Breast epithelium (tissue), 3 donors: ENCODE results near the gene SYNE1.

ENCODE experiments used
- CTCF ChIP-seq, 3 donors: fragments of 450-650 bp; IDR thresholded peaks; one replicate each; pipeline ENCODE4 v1.5.1; 2016 to 2017; ENCODE audit warnings: antibody characterized with exemption in 3 of 3, mild to moderate bottlenecking in 3 of 3, moderate library complexity in 3 of 3
- POLR2AphosphoS5 ChIP-seq, 3 donors: sonication (generic); formaldehyde crosslinking; IDR thresholded peaks; one replicate each; pipeline ENCODE4 v1.6.1; 2017; ENCODE audit warnings: antibody characterized with exemption in 3 of 3

- no peak for TF ChIP-seq POLR2AphosphoS5 (IDR thresholded peaks at IDR 0.05)
- TF ChIP-seq CTCF (IDR thresholded peaks at IDR 0.05), result no peak
Observed at GRCh38 chr6:152478377-152479010, 158.7 kb downstream of the SYNE1 start.
